Measurements from ENCODE around the gene MPL. TPM values are rescaled to one million over a fixed set of nuclear protein-coding genes. Genes with fewer than 3 reads are reported as not detected.

MPL gene
- total and polyA plus RNA-seq, 2 of the 13 experiments (the other 11 are each of a cell fraction or from before 2014, with no cell fraction given): not detected

DNA sequence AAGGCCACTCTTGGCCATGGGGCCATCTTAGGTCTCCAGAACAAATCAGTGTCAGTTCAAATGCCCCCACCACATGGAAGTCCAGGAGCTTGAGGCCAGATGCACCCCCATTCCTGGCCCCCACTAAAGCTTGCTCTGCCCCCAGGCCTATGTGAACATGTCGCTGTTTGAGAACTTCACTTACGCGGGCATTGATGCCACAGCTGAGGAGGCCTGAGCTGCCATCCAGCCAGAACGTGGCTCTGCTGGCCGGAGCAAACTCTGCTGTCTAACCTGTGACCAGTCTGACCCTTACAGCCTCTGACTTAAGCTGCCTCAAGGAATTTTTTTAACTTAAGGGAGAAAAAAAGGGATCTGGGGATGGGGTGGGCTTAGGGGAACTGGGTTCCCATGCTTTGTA is 15.1 kb upstream of the MPL start:
- CTCF ChIA-PET (ENCODE audit: low intra/inter-chr PET ratio, low total read pairs): no interaction called here
- intact Hi-C loops (cut with micrococcal nuclease; ENCODE audit: unreplicated experiment) (no loop called here), in situ Hi-C loops (cut with HindIII; ENCODE audit: extremely low pct_ligation_motif_present, low pct_unique_long_range_greater_than_20kb) (no loop called here)
- no peak for FAIRE-seq
- H3K27me3 ChIP-seq (ENCODE audit: control insufficient read depth in 1 of 2, insufficient read depth in 2 of 2, low read length in 2 of 2): peaks cover 5 to 20% of the 10 kb centered on the region in 2 experiments; a peak in 4 of 5 replicates
- no TSS peak for BruUV-seq (replicated peaks)
- no peaks in the 10 kb centered on the region for H3K79me2 ChIP-seq (ENCODE audit: insufficient read depth, low read length)
- H2AFZ ChIP-seq (ENCODE audit: low read length): no peak overlapping the region
- no peak for DNase-seq (ENCODE audit: low spot score)
- no peak for ATAC-seq
- no peak overlapping the region for H3K4me2 ChIP-seq (ENCODE audit: low read depth, low read length)
- no peaks in the 10 kb centered on the region for H4K20me1 ChIP-seq (ENCODE audit: insufficient read depth, low read length)
- TF ChIP-seq FOXO1 (CRISPR knock-in tag; IDR thresholded peaks at IDR 0.05): no peak
- TF ChIP-seq CAMTA2 (CRISPR knock-in tag; IDR thresholded peaks at IDR 0.05; ENCODE audit: borderline replicate concordance): no peak
- TF ChIP-seq POGZ (CRISPR knock-in tag; IDR thresholded peaks at IDR 0.05): no peak
- TF ChIP-seq, protein P1, sequence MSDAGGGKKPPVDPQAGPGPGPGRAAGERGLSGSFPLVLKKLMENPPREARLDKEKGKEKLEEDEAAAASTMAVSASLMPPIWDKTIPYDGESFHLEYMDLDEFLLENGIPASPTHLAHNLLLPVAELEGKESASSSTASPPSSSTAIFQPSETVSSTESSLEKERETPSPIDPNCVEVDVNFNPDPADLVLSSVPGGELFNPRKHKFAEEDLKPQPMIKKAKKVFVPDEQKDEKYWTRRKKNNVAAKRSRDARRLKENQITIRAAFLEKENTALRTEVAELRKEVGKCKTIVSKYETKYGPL (CRISPR knock-in tag; IDR thresholded peaks at IDR 0.05): no peak
- TF ChIP-seq, protein P2, sequence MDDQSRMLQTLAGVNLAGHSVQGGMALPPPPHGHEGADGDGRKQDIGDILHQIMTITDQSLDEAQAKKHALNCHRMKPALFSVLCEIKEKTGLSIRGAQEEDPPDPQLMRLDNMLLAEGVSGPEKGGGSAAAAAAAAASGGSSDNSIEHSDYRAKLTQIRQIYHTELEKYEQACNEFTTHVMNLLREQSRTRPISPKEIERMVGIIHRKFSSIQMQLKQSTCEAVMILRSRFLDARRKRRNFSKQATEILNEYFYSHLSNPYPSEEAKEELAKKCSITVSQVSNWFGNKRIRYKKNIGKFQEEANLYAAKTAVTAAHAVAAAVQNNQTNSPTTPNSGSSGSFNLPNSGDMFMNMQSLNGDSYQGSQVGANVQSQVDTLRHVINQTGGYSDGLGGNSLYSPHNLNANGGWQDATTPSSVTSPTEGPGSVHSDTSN (CRISPR knock-in tag; IDR thresholded peaks at IDR 0.05; ENCODE audit: borderline replicate concordance): no peak
- H3K9ac ChIP-seq (ENCODE audit: insufficient read depth, low read depth, low read length): no peak overlapping the region
- POLR2A ChIA-PET: no interaction called here
- no peak overlapping the region for H3K27ac ChIP-seq (ENCODE audit: extremely low read length, insufficient read depth, low read length)
- H3K36me3 ChIP-seq (replicated peaks in 1 of 2; ENCODE audit: control insufficient read depth in 1 of 2, insufficient read depth in 2 of 2, low read length in 2 of 2): no peaks in the 10 kb centered on the region
- peaks cover 8% of the 10 kb centered on the region for H3K4me1 ChIP-seq (ENCODE audit: insufficient read depth, low read length)
- no peaks in the 10 kb centered on the region for H3K9me3 ChIP-seq (ENCODE audit: low read length)
- H3K4me3 ChIP-seq (replicated peaks in 1 of 3; ENCODE audit: insufficient read depth in 1 of 3, low read depth in 2 of 3, low read length in 3 of 3): no peak overlapping the region
- WGBS (ENCODE audit: low lambda C conversion rate): 71% methylated on average over 5 of the region's 5 CpGs

DNA sequence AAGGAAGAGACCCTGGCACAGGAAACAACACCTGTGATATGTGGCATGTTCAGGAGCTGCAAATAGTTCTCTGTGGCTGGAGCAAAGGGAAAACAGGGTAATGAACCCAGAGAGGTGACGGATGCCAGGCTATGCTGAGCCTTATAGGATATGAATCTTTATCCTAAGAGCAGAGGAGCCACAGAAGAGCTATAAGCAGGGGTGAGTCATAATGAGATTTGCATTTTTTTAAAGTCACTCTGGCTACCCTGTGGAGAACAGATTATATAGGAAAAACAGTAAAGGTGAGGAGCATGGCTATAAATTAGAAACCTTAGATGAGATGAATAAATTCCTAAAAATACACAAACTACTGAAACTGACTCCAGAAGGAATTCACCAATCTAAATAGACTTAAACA is 12.8 kb upstream of the MPL start:
- intact Hi-C loops (cut with micrococcal nuclease; ENCODE audit: unreplicated experiment): no loop called here
- TF ChIP-seq GZF1 (CRISPR knock-in tag; IDR thresholded peaks at IDR 0.05): no peak
- no peak for TF ChIP-seq TRIM24 (CRISPR knock-in tag; IDR thresholded peaks at IDR 0.05)
- TF ChIP-seq TMF1 (CRISPR knock-in tag; IDR thresholded peaks at IDR 0.05; ENCODE audit: low read depth): no peak
- no TSS peak for BruUV-seq (replicated peaks)
- POLR2A ChIA-PET: no interaction called here
- Histone ChIP-seq H3K4me2 (ENCODE audit: low read depth, low read length) (no peak overlapping the region), H3K79me2 (ENCODE audit: insufficient read depth, low read length) (no peaks in the 10 kb centered on the region), H2AFZ (ENCODE audit: low read length) (no peak overlapping the region), H3K36me3 (replicated peaks in 1 of 2; ENCODE audit: control insufficient read depth in 1 of 2, insufficient read depth in 2 of 2, low read length in 2 of 2) (no peaks in the 10 kb centered on the region), H4K20me1 (ENCODE audit: insufficient read depth, low read length) (no peaks in the 10 kb centered on the region), H3K4me3 (replicated peaks in 1 of 3; ENCODE audit: insufficient read depth in 1 of 3, low read depth in 2 of 3, low read length in 3 of 3) (no peak overlapping the region), H3K27ac (ENCODE audit: extremely low read length, insufficient read depth, low read length) (no peak overlapping the region), H3K9ac (ENCODE audit: insufficient read depth, low read depth, low read length) (no peak overlapping the region), H3K27me3 (ENCODE audit: control insufficient read depth in 1 of 2, insufficient read depth in 2 of 2, low read length in 2 of 2) (peaks cover 0 to 10% of the 10 kb centered on the region in 2 experiments; a peak in 2 of 5 replicates), H3K9me3 (ENCODE audit: low read length) (no peaks in the 10 kb centered on the region), H3K4me1 (ENCODE audit: insufficient read depth, low read length) (peaks cover 8% of the 10 kb centered on the region)
- DNase-seq (ENCODE audit: low spot score) (no peak), ATAC-seq (no peak), FAIRE-seq (no peak)
- 73% methylated on average over 1 of the region's 1 CpG for WGBS (ENCODE audit: low lambda C conversion rate)
- in situ Hi-C loops (cut with HindIII; ENCODE audit: extremely low pct_ligation_motif_present, low pct_unique_long_range_greater_than_20kb): no loop called here
- CTCF ChIA-PET (ENCODE audit: low intra/inter-chr PET ratio, low total read pairs): no interaction called here

Data from HepG2 (cell line).